ENCODE measurements around the gene FEN1. TPM values are rescaled to one million over a fixed set of nuclear protein-coding genes. Genes with fewer than 3 reads are reported as not detected.
A peak's percentile ranks its signal among the peaks of the same experiment; 100 is the strongest.

Gene FEN1
- total and polyA plus RNA-seq, 9 donors = 3.7 to 8.6 (median 5.0) TPM

GRCh38 chr11:61829806-61830205 is 37.1 kb downstream of the FEN1 start:
- Histone ChIP-seq H3K27me3 (no peaks in the 10 kb centered on the region), H3K27ac (peak overlapping the region; percentile 34 to 38), H3K4me1 (ENCODE audit: insufficient read depth) (peaks cover 12% of the 10 kb centered on the region), H3K9me3 (no peaks in the 10 kb centered on the region), H3K36me3 (no peaks in the 10 kb centered on the region), H3K4me3 (no peak overlapping the region)
- intact Hi-C loops (cut with DNase I) = loop anchor here in 1 of 4 donors (2.0 kb wide), 1 partner anchor 61 kb away; the partner anchor contains the start of gene FADS3
- no peak for TF ChIP-seq POLR2A (IDR thresholded peaks at IDR 0.05)
- no peak for TF ChIP-seq EP300 (IDR thresholded peaks at IDR 0.05)
- TF ChIP-seq CTCF (IDR thresholded peaks at IDR 0.05) = no peak
- WGBS, 3 donors = 76 to 83% (median 79%) methylated on average over 4 of the region's 4 CpGs
- DNase-seq = no peak

- Histone ChIP-seq H3K9me3 (no peaks in the 10 kb centered on the region), H3K27me3 (no peaks in the 10 kb centered on the region), H3K4me3 (no peak overlapping the region), H3K4me1 (ENCODE audit: insufficient read depth) (peaks cover 15% of the 10 kb centered on the region), H3K36me3 (no peaks in the 10 kb centered on the region), H3K27ac (peak overlapping the region; percentile 34 to 38)
- WGBS, 3 donors = 11 to 15% (median 12%) methylated on average over 8 of the region's 8 CpGs
- DNase-seq = peak in 1 of 5 donors; percentile 53
- TF ChIP-seq POLR2A (IDR thresholded peaks at IDR 0.05) (no peak), CTCF (IDR thresholded peaks at IDR 0.05) (no peak), EP300 (IDR thresholded peaks at IDR 0.05) (no peak)
- intact Hi-C loops (cut with DNase I) = no loop called here
These were observed 37.8 kb downstream of the FEN1 start for GRCh38 chr11:61830237-61831105.

GRCh38 chr11:61832207-61832606 is 39.5 kb downstream of the FEN1 start:
- no peaks in the 10 kb centered on the region for H3K36me3 ChIP-seq
- 88 to 92% (median 90%) methylated on average over 4 of the region's 4 CpGs for WGBS, 3 donors
- intact Hi-C loops (cut with DNase I) = no loop called here
- TF ChIP-seq POLR2A (IDR thresholded peaks at IDR 0.05) (no peak), EP300 (IDR thresholded peaks at IDR 0.05) (no peak), CTCF (IDR thresholded peaks at IDR 0.05) (no peak)
- no peak overlapping the region for H3K27ac ChIP-seq
- no peaks in the 10 kb centered on the region for H3K9me3 ChIP-seq
- DNase-seq = no peak
- no peaks in the 10 kb centered on the region for H3K27me3 ChIP-seq
- no peak overlapping the region for H3K4me3 ChIP-seq
- H3K4me1 ChIP-seq (ENCODE audit: insufficient read depth) = peaks cover 15% of the 10 kb centered on the region

- Histone ChIP-seq H3K4me1 (ENCODE audit: insufficient read depth) (peaks cover 15% of the 10 kb centered on the region), H3K4me3 (no peak overlapping the region), H3K36me3 (no peaks in the 10 kb centered on the region), H3K27me3 (no peaks in the 10 kb centered on the region), H3K9me3 (no peaks in the 10 kb centered on the region), H3K27ac (no peak overlapping the region)
- intact Hi-C loops (cut with DNase I) = no loop called here
- no peak for DNase-seq
- TF ChIP-seq POLR2A (IDR thresholded peaks at IDR 0.05) (no peak), EP300 (IDR thresholded peaks at IDR 0.05) (no peak), CTCF (IDR thresholded peaks at IDR 0.05) (no peak)
- WGBS, 3 donors = 71 to 83% (median 74%) methylated on average over 7 of the region's 7 CpGs
These were observed 40.0 kb downstream of the FEN1 start for GRCh38 chr11:61832754-61833153.
